ENCODE results near the gene AMPD3. TPM values are rescaled to one million over a fixed set of nuclear protein-coding genes. Genes with fewer than 3 reads are reported as not detected.

Gene AMPD3
- polyA plus RNA-seq, 1 donor from 2014 or later: not detected

DNA sequence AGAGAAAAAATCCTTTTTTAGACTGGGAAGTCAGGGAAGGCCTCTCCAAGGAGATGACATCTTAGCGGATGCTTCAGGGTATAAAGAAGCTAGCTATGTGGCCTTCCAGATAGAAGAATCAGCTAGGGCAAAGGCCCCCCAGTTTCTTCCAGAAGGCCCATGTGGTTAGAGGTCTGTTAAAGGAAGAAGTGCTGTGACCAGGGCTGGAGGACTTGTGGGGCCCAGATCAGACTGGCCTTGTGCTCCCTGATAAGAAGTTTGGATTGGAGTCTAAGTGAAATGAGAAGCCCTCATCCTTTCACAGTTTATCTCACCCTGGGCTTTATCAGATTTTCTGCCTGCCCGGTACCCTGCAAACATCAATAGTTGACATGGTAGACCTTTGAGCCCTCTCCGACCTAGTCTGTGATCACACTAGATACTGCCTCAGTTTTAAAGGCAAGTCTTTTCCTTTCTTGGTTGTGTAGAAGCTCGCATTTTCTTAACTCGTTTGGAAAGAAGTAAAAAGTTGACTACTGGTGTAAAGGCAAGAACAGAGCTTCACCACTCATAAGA, 7.8 kb downstream of the AMPD3 start:
- Histone ChIP-seq H4K20me1 (ENCODE audit: insufficient read depth) (no peaks in the 10 kb centered on the region), H2AFZ (ENCODE audit: low read depth, low read length) (no peak overlapping the region), H3K36me3 (ENCODE audit: insufficient read depth, low read length) (no peaks in the 10 kb centered on the region), H3K27ac (ENCODE audit: low read length) (no peak overlapping the region), H3K9me3 (ENCODE audit: low read length) (no peaks in the 10 kb centered on the region), H3K4me3 (ENCODE audit: low read length) (no peak overlapping the region), H3K9ac (ENCODE audit: low read length) (no peak overlapping the region), H3K79me2 (replicated peaks; ENCODE audit: insufficient read depth, low read length) (no peaks in the 10 kb centered on the region), H3F3A (ENCODE audit: insufficient read depth, low read length, poor library complexity, severe bottlenecking) (no peaks in the 10 kb centered on the region), H3K4me2 (ENCODE audit: low read length) (no peak overlapping the region), H3K27me3 (ENCODE audit: insufficient read depth, low read depth, low read length) (no peaks in the 10 kb centered on the region), H3K9me2 (ENCODE audit: insufficient read depth, low read length) (no peaks in the 10 kb centered on the region)
- no peak for TF ChIP-seq TAF1 (IDR thresholded peaks at IDR 0.05; ENCODE audit: low read depth)
- TF ChIP-seq, protein P1, sequence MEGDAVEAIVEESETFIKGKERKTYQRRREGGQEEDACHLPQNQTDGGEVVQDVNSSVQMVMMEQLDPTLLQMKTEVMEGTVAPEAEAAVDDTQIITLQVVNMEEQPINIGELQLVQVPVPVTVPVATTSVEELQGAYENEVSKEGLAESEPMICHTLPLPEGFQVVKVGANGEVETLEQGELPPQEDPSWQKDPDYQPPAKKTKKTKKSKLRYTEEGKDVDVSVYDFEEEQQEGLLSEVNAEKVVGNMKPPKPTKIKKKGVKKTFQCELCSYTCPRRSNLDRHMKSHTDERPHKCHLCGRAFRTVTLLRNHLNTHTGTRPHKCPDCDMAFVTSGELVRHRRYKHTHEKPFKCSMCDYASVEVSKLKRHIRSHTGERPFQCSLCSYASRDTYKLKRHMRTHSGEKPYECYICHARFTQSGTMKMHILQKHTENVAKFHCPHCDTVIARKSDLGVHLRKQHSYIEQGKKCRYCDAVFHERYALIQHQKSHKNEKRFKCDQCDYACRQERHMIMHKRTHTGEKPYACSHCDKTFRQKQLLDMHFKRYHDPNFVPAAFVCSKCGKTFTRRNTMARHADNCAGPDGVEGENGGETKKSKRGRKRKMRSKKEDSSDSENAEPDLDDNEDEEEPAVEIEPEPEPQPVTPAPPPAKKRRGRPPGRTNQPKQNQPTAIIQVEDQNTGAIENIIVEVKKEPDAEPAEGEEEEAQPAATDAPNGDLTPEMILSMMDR (IDR thresholded peaks at IDR 0.05; ENCODE audit: poor library complexity, severe bottlenecking): no peak
- TF ChIP-seq EP300 (conservative IDR thresholded peaks at IDR 0.05; ENCODE audit: poor library complexity, severe bottlenecking): no peak
- TF ChIP-seq, protein P2, sequence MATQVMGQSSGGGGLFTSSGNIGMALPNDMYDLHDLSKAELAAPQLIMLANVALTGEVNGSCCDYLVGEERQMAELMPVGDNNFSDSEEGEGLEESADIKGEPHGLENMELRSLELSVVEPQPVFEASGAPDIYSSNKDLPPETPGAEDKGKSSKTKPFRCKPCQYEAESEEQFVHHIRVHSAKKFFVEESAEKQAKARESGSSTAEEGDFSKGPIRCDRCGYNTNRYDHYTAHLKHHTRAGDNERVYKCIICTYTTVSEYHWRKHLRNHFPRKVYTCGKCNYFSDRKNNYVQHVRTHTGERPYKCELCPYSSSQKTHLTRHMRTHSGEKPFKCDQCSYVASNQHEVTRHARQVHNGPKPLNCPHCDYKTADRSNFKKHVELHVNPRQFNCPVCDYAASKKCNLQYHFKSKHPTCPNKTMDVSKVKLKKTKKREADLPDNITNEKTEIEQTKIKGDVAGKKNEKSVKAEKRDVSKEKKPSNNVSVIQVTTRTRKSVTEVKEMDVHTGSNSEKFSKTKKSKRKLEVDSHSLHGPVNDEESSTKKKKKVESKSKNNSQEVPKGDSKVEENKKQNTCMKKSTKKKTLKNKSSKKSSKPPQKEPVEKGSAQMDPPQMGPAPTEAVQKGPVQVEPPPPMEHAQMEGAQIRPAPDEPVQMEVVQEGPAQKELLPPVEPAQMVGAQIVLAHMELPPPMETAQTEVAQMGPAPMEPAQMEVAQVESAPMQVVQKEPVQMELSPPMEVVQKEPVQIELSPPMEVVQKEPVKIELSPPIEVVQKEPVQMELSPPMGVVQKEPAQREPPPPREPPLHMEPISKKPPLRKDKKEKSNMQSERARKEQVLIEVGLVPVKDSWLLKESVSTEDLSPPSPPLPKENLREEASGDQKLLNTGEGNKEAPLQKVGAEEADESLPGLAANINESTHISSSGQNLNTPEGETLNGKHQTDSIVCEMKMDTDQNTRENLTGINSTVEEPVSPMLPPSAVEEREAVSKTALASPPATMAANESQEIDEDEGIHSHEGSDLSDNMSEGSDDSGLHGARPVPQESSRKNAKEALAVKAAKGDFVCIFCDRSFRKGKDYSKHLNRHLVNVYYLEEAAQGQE (IDR thresholded peaks at IDR 0.05; ENCODE audit: borderline replicate concordance): no peak

DNA sequence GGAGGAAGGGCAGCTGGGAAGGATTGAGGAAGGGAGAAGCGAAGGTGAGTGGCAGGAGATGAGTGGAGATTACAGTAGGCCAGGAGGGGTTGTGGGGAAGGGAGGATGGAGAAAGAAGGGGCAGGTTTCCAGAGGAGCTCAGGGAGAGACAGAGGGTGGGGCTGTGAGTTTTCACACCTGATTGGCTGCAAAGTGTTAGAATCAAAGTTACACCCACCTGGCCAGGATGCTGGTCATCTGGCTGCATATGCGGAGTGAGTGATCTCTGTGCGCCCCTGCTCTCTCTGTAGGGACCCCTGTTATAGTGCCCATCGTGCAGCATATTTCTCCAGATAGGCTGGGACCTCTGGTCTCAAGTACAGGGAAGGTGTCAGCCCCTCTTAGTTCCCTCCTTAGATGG, 18.3 kb downstream of the AMPD3 start:
- Histone ChIP-seq H3K9me3 (ENCODE audit: low read length) (no peaks in the 10 kb centered on the region), H3K9ac (ENCODE audit: low read length) (no peak overlapping the region), H3K36me3 (ENCODE audit: insufficient read depth, low read length) (no peaks in the 10 kb centered on the region), H3K27me3 (ENCODE audit: insufficient read depth, low read depth, low read length) (no peaks in the 10 kb centered on the region), H3K4me3 (ENCODE audit: low read length) (no peak overlapping the region), H3K79me2 (replicated peaks; ENCODE audit: insufficient read depth, low read length) (no peaks in the 10 kb centered on the region), H2AFZ (ENCODE audit: low read depth, low read length) (no peak overlapping the region), H3F3A (ENCODE audit: insufficient read depth, low read length, poor library complexity, severe bottlenecking) (no peaks in the 10 kb centered on the region), H3K9me2 (ENCODE audit: insufficient read depth, low read length) (no peaks in the 10 kb centered on the region), H4K20me1 (ENCODE audit: insufficient read depth) (no peaks in the 10 kb centered on the region), H3K27ac (ENCODE audit: low read length) (no peak overlapping the region), H3K4me2 (ENCODE audit: low read length) (no peak overlapping the region)
- TF ChIP-seq, protein P2 (IDR thresholded peaks at IDR 0.05; ENCODE audit: borderline replicate concordance): no peak
- no peak for TF ChIP-seq RAD21 (conservative IDR thresholded peaks at IDR 0.05)
- TF ChIP-seq EZH2 (IDR thresholded peaks at IDR 0.05; ENCODE audit: borderline replicate concordance, insufficient read depth, low read length, poor library complexity, severe bottlenecking): no peak
- TF ChIP-seq, protein P1 (IDR thresholded peaks at IDR 0.05; ENCODE audit: poor library complexity, severe bottlenecking): no peak
- no peak for TF ChIP-seq SMC3 (conservative IDR thresholded peaks at IDR 0.05; ENCODE audit: poor library complexity)
- no peak for TF ChIP-seq MXI1 (conservative IDR thresholded peaks at IDR 0.05; ENCODE audit: poor library complexity, severe bottlenecking)
- TF ChIP-seq POLR2AphosphoS5 (IDR thresholded peaks at IDR 0.05): no peak
- TF ChIP-seq TAF1 (IDR thresholded peaks at IDR 0.05; ENCODE audit: low read depth): no peak
- no peak for TF ChIP-seq EP300 (conservative IDR thresholded peaks at IDR 0.05; ENCODE audit: poor library complexity, severe bottlenecking)

Measured in neural cell (in vitro differentiated cells).